Tibial nerve (tissue), 4 donors: ENCODE results near the gene GINS1. TPM values are rescaled to one million over a fixed set of nuclear protein-coding genes. Genes with fewer than 3 reads are reported as not detected.
"Not testable (repeated sequence)": the region's sequence is repeated elsewhere in the genome, so short reads cannot be mapped to it uniquely, and the experiment has no call there.

Experiments used
- DNase-seq, 2 donors: peaks; one replicate each; pipeline ENCODE4 v3.0.0-alpha.2; 2019; ENCODE audit warnings: low spot score in 2 of 2
- H3K27ac ChIP-seq, 4 donors: fragments of 200-600 bp; sonication (generic) in 3 of 4; one replicate each; pipeline ENCODE4 v1.5.1; 2017 to 2019; ENCODE audit warnings: mild to moderate bottlenecking in 1 of 4
- H3K27me3 ChIP-seq, 2 donors: fragments of 200-600 bp; sonication (generic) in 1 of 2; one replicate each; pipeline versions ENCODE4 v1.5.1 to v1.6.0; 2017 to 2019
- H3K36me3 ChIP-seq, 3 donors: fragments of 200-600 bp; sonication (generic); one replicate each; pipeline ENCODE4 v1.5.1; 2018 to 2019
- H3K4me1 ChIP-seq, 4 donors: fragments of 200-600 bp; sonication (generic) in 3 of 4; one replicate each; pipeline ENCODE4 v1.5.1; 2017 to 2019
- H3K4me3 ChIP-seq, 4 donors: fragments of 200-600 bp; sonication (generic) in 3 of 4; one replicate each; pipeline ENCODE4 v1.5.1; 2017 to 2019; ENCODE audit warnings: mild to moderate bottlenecking in 1 of 4, moderate library complexity in 1 of 4
- H3K9me3 ChIP-seq, 4 donors: fragments of 200-600 bp; sonication (generic) in 3 of 4; one replicate each; pipeline ENCODE4 v1.5.1; 2017 to 2019
- CTCF ChIP-seq, 5 experiments: fragments of 200-600 bp in 3 of 5; fragments of 450-650 bp in 2 of 5; sonication (generic) in 3 of 5; IDR thresholded peaks; one replicate each; pipeline ENCODE4 v1.5.1; 2016 to 2019; ENCODE audit warnings: antibody characterized with exemption in 5 of 5, mild to moderate bottlenecking in 3 of 5, moderate library complexity in 2 of 5
- EP300 ChIP-seq, 2 donors: sonication (generic); formaldehyde crosslinking; IDR thresholded peaks; one replicate each; pipeline ENCODE4 v1.6.1; 2017; ENCODE audit warnings: antibody characterized with exemption in 2 of 2, mild to moderate bottlenecking in 1 of 2
- POLR2A ChIP-seq, 2 donors: fragments of 450-650 bp; IDR thresholded peaks; one replicate each; pipeline ENCODE4 v1.6.1; 2017; ENCODE audit warnings: antibody characterized with exemption in 2 of 2, mild to moderate bottlenecking in 2 of 2, moderate library complexity in 2 of 2
- WGBS, 2 donors: methylation state at CpG; one replicate each; pipeline ENCODE4 v1.1.5; 2018; 5-methylcytosine and 5-hydroxymethylcytosine counted together
- total RNA-seq, 4 donors: library from RNA; depleted of rRNA; stranded (reverse); fragments of >200 nt; gene quantifications; one replicate each; pipeline ENCODE4 v1.1.0, GENCODE V29; 2016

GINS1 gene
- total RNA-seq, 4 donors from 2014 or later = 0.21 to 1.1 (median 0.59) TPM

- H3K36me3 ChIP-seq = peaks cover 0 to 64% (median 0%) of the 10 kb centered on the region in 3 donors
- DNase-seq = no peak
- no peaks in the 10 kb centered on the region for H3K27me3 ChIP-seq
- no peak for TF ChIP-seq POLR2A (IDR thresholded peaks at IDR 0.05)
- no peak for TF ChIP-seq EP300 (IDR thresholded peaks at IDR 0.05)
- TF ChIP-seq CTCF (IDR thresholded peaks at IDR 0.05) = no peak
- H3K27ac ChIP-seq = no peak overlapping the region
- no peaks in the 10 kb centered on the region for H3K9me3 ChIP-seq
- no peak overlapping the region for H3K4me3 ChIP-seq
- H3K4me1 ChIP-seq = no peaks in the 10 kb centered on the region
- 93 to 94% methylated on average over 18 of the region's 18 CpGs for WGBS, 2 donors
These were observed 60.9 kb downstream of the GINS1 start for GRCh38 chr20:25468126-25469075.

- H3K4me3 ChIP-seq = no peak overlapping the region
- TF ChIP-seq EP300 (IDR thresholded peaks at IDR 0.05) (no peak), POLR2A (IDR thresholded peaks at IDR 0.05) (no peak), CTCF (IDR thresholded peaks at IDR 0.05) (no peak)
- WGBS, 2 donors = 85 to 90% methylated on average over 7 to 13 of the region's 13 CpGs
These were observed 62.1 kb downstream of the GINS1 start for GRCh38 chr20:25469558-25469957.

DNA sequence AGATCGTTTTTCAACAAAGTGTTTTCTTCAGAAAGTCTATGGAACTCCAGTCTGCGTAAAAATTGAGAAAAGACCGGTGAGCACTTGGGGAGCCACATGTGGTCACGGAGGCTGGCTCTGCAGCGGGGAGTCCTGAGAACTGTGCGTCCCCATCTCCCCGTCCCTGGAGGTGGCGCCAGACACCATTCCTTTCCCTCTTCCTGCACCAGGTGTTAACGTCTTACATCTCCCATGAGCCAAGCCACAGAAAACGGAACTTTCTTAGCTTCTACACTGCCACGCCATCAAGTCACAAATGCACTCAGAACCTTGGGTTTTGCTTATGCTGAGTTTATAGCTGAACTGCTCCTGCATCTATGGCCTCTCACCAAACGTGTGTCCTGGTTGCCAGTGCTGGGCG lies 62.6 kb downstream of the GINS1 start:
- Histone ChIP-seq H3K4me1 (no peaks in the 10 kb centered on the region), H3K4me3 (no peak overlapping the region), H3K9me3 (no peaks in the 10 kb centered on the region), H3K27ac (no peak overlapping the region), H3K36me3 (peaks cover 0 to 61% (median 0%) of the 10 kb centered on the region in 3 donors), H3K27me3 (no peaks in the 10 kb centered on the region)
- DNase-seq = no peak
- TF ChIP-seq POLR2A (IDR thresholded peaks at IDR 0.05) = no peak
- TF ChIP-seq CTCF (IDR thresholded peaks at IDR 0.05) = no peak
- TF ChIP-seq EP300 (IDR thresholded peaks at IDR 0.05) = no peak
- WGBS, 2 donors = 74 to 80% methylated on average over 13 of the region's 13 CpGs

More at GRCh38 chr20:25469558-25469957, 62.1 kb downstream of the GINS1 start:
- no peaks in the 10 kb centered on the region for H3K9me3 ChIP-seq
- no peaks in the 10 kb centered on the region for H3K27me3 ChIP-seq
- H3K27ac ChIP-seq = no peak overlapping the region
- no peaks in the 10 kb centered on the region for H3K4me1 ChIP-seq
- DNase-seq = no peak
- peaks cover 0 to 58% (median 0%) of the 10 kb centered on the region in 3 donors for H3K36me3 ChIP-seq

DNA sequence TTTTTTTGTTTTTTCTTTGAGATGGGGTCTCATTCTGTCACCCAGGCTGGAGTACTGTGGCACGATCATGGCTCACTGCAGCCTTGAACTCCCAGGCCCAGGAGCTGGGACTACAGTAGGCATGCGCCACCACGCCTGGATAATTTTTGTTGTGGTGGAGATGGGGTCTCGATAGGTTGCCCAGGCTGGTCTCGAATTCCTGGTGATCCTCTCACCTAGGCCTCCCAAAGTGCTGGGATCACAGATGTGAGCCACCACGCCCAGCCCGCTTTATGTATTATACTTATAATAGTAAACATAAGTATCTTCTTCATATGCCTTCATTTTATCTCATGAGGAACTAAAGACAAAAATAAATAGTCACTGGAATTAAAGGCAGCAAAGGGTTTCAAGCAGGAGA lies 63.5 kb downstream of the GINS1 start:
- DNase-seq = no peak
- TF ChIP-seq EP300 (IDR thresholded peaks at IDR 0.05) = no peak
- TF ChIP-seq POLR2A (IDR thresholded peaks at IDR 0.05) = no peak
- no peak for TF ChIP-seq CTCF (IDR thresholded peaks at IDR 0.05)
- Histone ChIP-seq H3K27ac (no peak overlapping the region), H3K36me3 (peaks cover 0 to 61% (median 0%) of the 10 kb centered on the region in 3 donors), H3K4me1 (no peaks in the 10 kb centered on the region), H3K27me3 (no peaks in the 10 kb centered on the region), H3K4me3 (no peak overlapping the region), H3K9me3 (no peaks in the 10 kb centered on the region)
- 96 to 97% methylated on average over 7 of the region's 7 CpGs for WGBS, 2 donors

- peaks cover 0 to 63% (median 0%) of the 10 kb centered on the region in 3 donors for H3K36me3 ChIP-seq
- H3K27ac ChIP-seq, DNase-seq, H3K9me3 ChIP-seq, H3K4me3 ChIP-seq, H3K4me1 ChIP-seq, H3K27me3 ChIP-seq: not testable (repeated sequence)
- WGBS, 2 donors = 89 to 92% methylated on average over 2 of the region's 2 CpGs
These were observed 65.8 kb downstream of the GINS1 start for GRCh38 chr20:25473297-25473696.
